DOHH2 (cell line): ENCODE data around the gene MSRB3.
"Not testable (repeated sequence)": the region's sequence is repeated elsewhere in the genome, so short reads cannot be mapped to it uniquely, and the experiment has no call there.

Source experiments
- H3F3A ChIP-seq: fragments of 200-600 bp; sonication (generic), shearing (Covaris generic); 2 replicates; pipeline ENCODE4 v1.6.0; 2016; ENCODE audit warnings: antibody characterized with exemption, mild to moderate bottlenecking; ENCODE audit not compliant: control insufficient read depth, insufficient read depth
- H3K27ac ChIP-seq: fragments of 200-600 bp; sonication (generic); 2 replicates; pipeline ENCODE4 v1.5.1; 2014; ENCODE audit warnings: low read depth, mild to moderate bottlenecking, low read length, moderate library complexity
- H3K27me3 ChIP-seq: fragments of 200-600 bp; sonication (generic); 2 replicates; pipeline ENCODE4 v1.6.1; 2014; ENCODE audit warnings: mild to moderate bottlenecking, low read length, mixed read lengths; ENCODE audit not compliant: control insufficient read depth
- H3K36me3 ChIP-seq: fragments of 200-600 bp; sonication (generic); 2 replicates; pipeline ENCODE4 v1.6.1; 2014; ENCODE audit warnings: mild to moderate bottlenecking, low read length, moderate library complexity, mixed read lengths; ENCODE audit not compliant: control insufficient read depth
- H3K4me1 ChIP-seq: fragments of 200-600 bp; sonication (generic); 2 replicates; pipeline ENCODE4 v1.6.1; 2014; ENCODE audit warnings: mild to moderate bottlenecking, low read length, mixed read lengths; ENCODE audit not compliant: control insufficient read depth
- H3K4me2 ChIP-seq: fragments of 200-600 bp; sonication (generic); 2 replicates; pipeline ENCODE4 v1.6.0; 2014; ENCODE audit warnings: mild to moderate bottlenecking, low read length, moderate library complexity
- H3K4me3 ChIP-seq: fragments of 200-600 bp; sonication (generic); 2 replicates; pipeline ENCODE4 v1.5.1; 2014; ENCODE audit warnings: mild to moderate bottlenecking, low read length, mixed read lengths
- H3K79me2 ChIP-seq: fragments of 200-600 bp; sonication (generic); 2 replicates; pipeline ENCODE4 v1.6.1; 2014; ENCODE audit warnings: mild to moderate bottlenecking, low read length, mixed read lengths; ENCODE audit not compliant: control insufficient read depth
- H3K9me2 ChIP-seq: fragments of 200-600 bp; sonication (generic); replicated peaks from 2 replicates; pipeline ENCODE4 v1.6.1; 2014; ENCODE audit warnings: mild to moderate bottlenecking, low read length, mixed read lengths; ENCODE audit not compliant: control insufficient read depth
- H3K9me3 ChIP-seq: fragments of 200-600 bp; sonication (generic); 2 replicates; pipeline ENCODE4 v1.6.1; 2014; ENCODE audit warnings: antibody characterized with exemption, low read length, mixed read lengths; ENCODE audit not compliant: control insufficient read depth, insufficient read depth
- H4K20me1 ChIP-seq: fragments of 200-600 bp; sonication (generic); 2 replicates; pipeline ENCODE4 v1.6.0; 2014; ENCODE audit warnings: low read depth, mild to moderate bottlenecking, antibody characterized with exemption, low read length, moderate library complexity; ENCODE audit not compliant: control insufficient read depth, insufficient read depth
- EZH2phosphoT487 ChIP-seq: fragments of 200-600 bp; sonication (generic); IDR thresholded peaks from 2 replicates; pipeline ENCODE4 v1.6.1; 2017; ENCODE audit warnings: borderline replicate concordance, mild to moderate bottlenecking, antibody characterized with exemption, low read length, moderate library complexity, mixed read lengths
- TF ChIP-seq, protein P1 (sequence below): fragments of 200-600 bp; sonication (generic); IDR thresholded peaks from one replicate; pipeline ENCODE4 v1.5.1; 2014; ENCODE audit warnings: antibody characterized with exemption, mild to moderate bottlenecking, low read depth, low read length; ENCODE audit not compliant: poor library complexity, severe bottlenecking

MSRB3 gene

DNA sequence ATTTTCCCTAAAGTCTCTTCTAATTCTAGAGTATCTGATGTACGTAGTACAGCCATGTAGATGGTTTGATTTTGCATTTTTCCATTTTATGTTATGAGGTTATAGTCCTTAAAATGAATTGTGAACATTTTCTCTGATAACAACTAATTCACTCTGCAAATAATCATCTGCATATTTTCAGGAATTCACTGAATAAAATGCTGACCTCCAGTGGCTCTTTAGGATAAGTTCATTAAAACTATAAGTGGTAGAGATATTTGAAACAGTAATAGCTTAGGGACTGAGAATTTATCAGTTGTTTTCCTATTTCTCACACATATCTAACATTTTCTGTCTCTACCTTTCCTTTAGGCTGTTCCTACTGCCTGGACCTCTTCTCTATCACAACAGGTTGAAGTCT is 4.4 kb downstream of the MSRB3 start:
- H3F3A ChIP-seq = no peaks in the 10 kb centered on the region
- H4K20me1 ChIP-seq = no peaks in the 10 kb centered on the region
- no peak overlapping the region for H3K4me3 ChIP-seq
- TF ChIP-seq EZH2phosphoT487 = no peak
- TF ChIP-seq, protein P1, sequence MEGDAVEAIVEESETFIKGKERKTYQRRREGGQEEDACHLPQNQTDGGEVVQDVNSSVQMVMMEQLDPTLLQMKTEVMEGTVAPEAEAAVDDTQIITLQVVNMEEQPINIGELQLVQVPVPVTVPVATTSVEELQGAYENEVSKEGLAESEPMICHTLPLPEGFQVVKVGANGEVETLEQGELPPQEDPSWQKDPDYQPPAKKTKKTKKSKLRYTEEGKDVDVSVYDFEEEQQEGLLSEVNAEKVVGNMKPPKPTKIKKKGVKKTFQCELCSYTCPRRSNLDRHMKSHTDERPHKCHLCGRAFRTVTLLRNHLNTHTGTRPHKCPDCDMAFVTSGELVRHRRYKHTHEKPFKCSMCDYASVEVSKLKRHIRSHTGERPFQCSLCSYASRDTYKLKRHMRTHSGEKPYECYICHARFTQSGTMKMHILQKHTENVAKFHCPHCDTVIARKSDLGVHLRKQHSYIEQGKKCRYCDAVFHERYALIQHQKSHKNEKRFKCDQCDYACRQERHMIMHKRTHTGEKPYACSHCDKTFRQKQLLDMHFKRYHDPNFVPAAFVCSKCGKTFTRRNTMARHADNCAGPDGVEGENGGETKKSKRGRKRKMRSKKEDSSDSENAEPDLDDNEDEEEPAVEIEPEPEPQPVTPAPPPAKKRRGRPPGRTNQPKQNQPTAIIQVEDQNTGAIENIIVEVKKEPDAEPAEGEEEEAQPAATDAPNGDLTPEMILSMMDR = peak; percentile 12
- peaks cover 28% of the 10 kb centered on the region for H3K27me3 ChIP-seq
- H3K4me1 ChIP-seq = peaks cover 13% of the 10 kb centered on the region
- no peak overlapping the region for H3K4me2 ChIP-seq
- H3K9me2 ChIP-seq = no peaks in the 10 kb centered on the region
- no peak overlapping the region for H3K27ac ChIP-seq
- H3K9me3 ChIP-seq = no peaks in the 10 kb centered on the region
- H3K36me3 ChIP-seq = no peaks in the 10 kb centered on the region
- H3K79me2 ChIP-seq = no peaks in the 10 kb centered on the region

DNA sequence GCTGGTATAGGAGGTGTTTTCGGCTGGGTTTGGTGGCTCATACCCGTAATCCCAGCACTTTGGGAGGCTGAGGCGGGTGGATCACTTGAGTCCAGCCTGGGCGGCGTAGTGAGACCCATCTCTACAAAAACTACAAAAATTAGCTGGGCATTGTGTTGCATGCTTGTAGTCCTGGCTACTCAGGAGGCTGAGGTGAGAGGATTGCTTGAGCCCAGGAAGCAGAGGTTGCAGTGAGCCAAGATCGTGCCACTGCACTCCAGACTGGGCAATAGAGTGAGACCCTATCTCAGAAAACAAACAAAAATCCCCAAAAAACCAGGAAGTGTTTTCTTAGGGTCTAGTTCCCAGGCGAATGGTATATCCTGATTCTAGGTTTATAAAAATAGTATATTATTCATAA is 7.0 kb downstream of the MSRB3 start:
- not testable (repeated sequence) for H3K36me3 ChIP-seq, H3K9me3 ChIP-seq, H3K4me2 ChIP-seq, H3K27ac ChIP-seq, H3K27me3 ChIP-seq, H3K4me1 ChIP-seq, H3K79me2 ChIP-seq, H3F3A ChIP-seq, H4K20me1 ChIP-seq, H3K9me2 ChIP-seq, H3K4me3 ChIP-seq

DNA sequence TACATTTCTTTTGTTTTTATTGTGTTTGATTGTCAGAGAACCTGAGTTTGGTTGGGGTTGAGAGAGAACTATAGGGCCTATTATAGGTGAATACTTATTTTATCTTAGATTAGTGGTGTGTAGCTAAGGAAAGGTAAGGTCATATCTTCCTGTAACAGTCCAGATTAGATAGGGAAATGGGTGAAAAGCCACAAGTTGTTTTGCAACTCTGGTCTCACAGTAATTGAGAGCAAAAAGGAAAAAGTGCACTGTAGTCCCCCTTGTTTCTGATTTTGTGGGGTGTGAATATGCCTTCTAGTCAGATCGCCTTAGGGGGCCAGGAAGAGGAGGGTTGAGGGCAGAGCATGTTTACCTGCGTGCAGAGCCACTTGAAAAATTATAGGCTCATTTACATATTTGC is 8.9 kb downstream of the MSRB3 start:
- H3K4me2 ChIP-seq = no peak overlapping the region
- no peaks in the 10 kb centered on the region for H3F3A ChIP-seq
- H3K9me3 ChIP-seq = no peaks in the 10 kb centered on the region
- H3K4me1 ChIP-seq = no peaks in the 10 kb centered on the region
- TF ChIP-seq EZH2phosphoT487 = no peak
- TF ChIP-seq, protein P1 = no peak
- H3K9me2 ChIP-seq = no peaks in the 10 kb centered on the region
- no peak overlapping the region for H3K27ac ChIP-seq
- no peaks in the 10 kb centered on the region for H3K79me2 ChIP-seq
- H3K27me3 ChIP-seq = peaks cover 6% of the 10 kb centered on the region
- no peak overlapping the region for H3K4me3 ChIP-seq
- no peaks in the 10 kb centered on the region for H4K20me1 ChIP-seq
- H3K36me3 ChIP-seq = no peaks in the 10 kb centered on the region

DNA sequence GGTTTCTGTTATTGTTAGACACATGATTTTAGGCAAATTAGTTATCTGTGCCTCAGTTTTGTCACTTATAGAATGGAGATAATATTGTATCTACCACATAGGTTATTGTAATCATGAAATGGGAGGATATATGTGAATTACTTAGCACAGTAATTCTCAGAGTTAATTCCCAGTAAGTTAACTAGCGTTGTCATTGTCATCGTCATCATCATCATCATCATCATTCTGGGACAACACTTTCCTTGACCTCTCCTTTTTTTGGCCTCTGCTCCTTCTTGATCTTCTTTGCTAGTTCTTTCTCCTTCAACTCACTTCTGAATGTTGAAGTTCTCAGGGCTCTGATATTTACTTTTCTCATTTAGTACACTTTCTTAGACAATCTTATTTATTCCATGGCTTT is 13.8 kb downstream of the MSRB3 start:
- H3K9me3 ChIP-seq = no peaks in the 10 kb centered on the region
- peaks cover 11% of the 10 kb centered on the region; the same call in 1 of the 2 replicates for H3K27me3 ChIP-seq
- no peak overlapping the region for H3K4me3 ChIP-seq
- no peak overlapping the region for H3K27ac ChIP-seq
- H3K4me1 ChIP-seq = no peaks in the 10 kb centered on the region
- no peaks in the 10 kb centered on the region for H4K20me1 ChIP-seq
- H3K4me2 ChIP-seq = no peak overlapping the region
- H3K79me2 ChIP-seq = no peaks in the 10 kb centered on the region
- no peaks in the 10 kb centered on the region for H3F3A ChIP-seq
- H3K9me2 ChIP-seq = no peaks in the 10 kb centered on the region
- TF ChIP-seq, protein P1 = no peak
- TF ChIP-seq EZH2phosphoT487 = no peak
- no peaks in the 10 kb centered on the region for H3K36me3 ChIP-seq
